ENCODE results near the gene ADGRG2. TPM values are rescaled to one million over a fixed set of nuclear protein-coding genes. Genes with fewer than 3 reads are reported as not detected.

ADGRG2 gene
- total and polyA plus RNA-seq, 2 of the 13 experiments (the other 11 are each of a cell fraction or from before 2014, with no cell fraction given): not detected

DNA sequence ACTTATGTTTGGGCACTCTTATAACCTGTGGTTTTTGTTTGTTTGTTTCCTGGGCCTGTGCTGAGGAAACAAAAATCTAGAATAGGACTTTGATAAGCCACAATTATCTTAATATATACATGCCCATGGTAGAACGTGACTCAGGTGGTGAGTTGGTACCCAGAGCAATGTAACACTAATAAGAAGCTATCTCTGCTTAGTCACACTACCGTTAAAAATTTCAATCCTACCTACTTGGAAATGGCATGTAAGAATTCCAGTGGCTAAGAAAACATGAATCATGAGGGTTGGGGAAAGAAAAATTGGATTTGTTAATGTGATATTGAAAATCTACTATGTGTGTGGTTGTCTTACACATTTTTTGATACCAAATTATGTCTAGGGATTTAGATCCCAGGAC is 30.5 kb upstream of the ADGRG2 start:
- no peak for DNase-seq (ENCODE audit: low spot score)
- no TSS peak for BruUV-seq (replicated peaks)
- ChIA-PET CTCF (ENCODE audit: low intra/inter-chr PET ratio, low total read pairs) (no interaction called here), POLR2A (no interaction called here)
- no peaks in the 10 kb centered on the region for H3K9me3 ChIP-seq (ENCODE audit: low read length)
- H3K27ac ChIP-seq (ENCODE audit: extremely low read length, insufficient read depth, low read length): no peak overlapping the region
- H3K9ac ChIP-seq (ENCODE audit: insufficient read depth, low read depth, low read length): no peak overlapping the region
- H3K4me1 ChIP-seq (ENCODE audit: insufficient read depth, low read length): no peaks in the 10 kb centered on the region
- no peak for TF ChIP-seq ZNF747 (CRISPR knock-in tag; IDR thresholded peaks at IDR 0.05; ENCODE audit: borderline replicate concordance)
- 0% methylated on average over 2 of the region's 2 CpGs for WGBS (ENCODE audit: low lambda C conversion rate)
- H3K4me3 ChIP-seq (replicated peaks in 1 of 3; ENCODE audit: insufficient read depth in 1 of 3, low read depth in 2 of 3, low read length in 3 of 3): no peak overlapping the region
- H3K36me3 ChIP-seq (replicated peaks in 1 of 2; ENCODE audit: control insufficient read depth in 1 of 2, insufficient read depth in 2 of 2, low read length in 2 of 2): no peaks in the 10 kb centered on the region
- no peak for ATAC-seq
- H2AFZ ChIP-seq (ENCODE audit: low read length): no peak overlapping the region
- intact Hi-C loops (cut with micrococcal nuclease; ENCODE audit: unreplicated experiment) (no loop called here), in situ Hi-C loops (cut with HindIII; ENCODE audit: extremely low pct_ligation_motif_present, low pct_unique_long_range_greater_than_20kb) (no loop called here)
- H3K4me2 ChIP-seq (ENCODE audit: low read depth, low read length): no peak overlapping the region
- H3K27me3 ChIP-seq (ENCODE audit: control insufficient read depth in 1 of 2, insufficient read depth in 2 of 2, low read length in 2 of 2): no peaks in the 10 kb centered on the region
- H3K79me2 ChIP-seq (ENCODE audit: insufficient read depth, low read length): no peaks in the 10 kb centered on the region
- FAIRE-seq: no peak
- no peaks in the 10 kb centered on the region for H4K20me1 ChIP-seq (ENCODE audit: insufficient read depth, low read length)

DNA sequence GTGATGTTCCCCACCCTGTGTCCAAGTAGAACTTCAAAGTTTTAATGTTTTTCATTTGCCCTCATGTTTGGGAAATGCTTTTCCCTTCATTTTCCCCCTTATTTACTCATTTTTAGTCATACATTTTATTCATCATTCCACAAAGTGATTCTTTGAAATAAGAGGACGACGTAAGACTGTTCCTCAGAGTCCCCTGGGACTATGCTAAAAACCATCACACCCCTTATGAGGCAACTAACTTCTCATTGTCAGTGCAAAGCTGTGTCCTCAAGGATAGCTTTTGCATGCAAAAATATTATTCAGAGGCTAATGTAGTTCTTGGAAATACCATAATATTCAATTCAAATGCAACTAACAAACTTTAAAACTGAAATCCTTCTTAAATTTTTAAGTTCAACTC is 14.8 kb upstream of the ADGRG2 start:
- ATAC-seq: no peak
- ChIA-PET CTCF (ENCODE audit: low intra/inter-chr PET ratio, low total read pairs) (no interaction called here), POLR2A (no interaction called here)
- DNase-seq (ENCODE audit: low spot score): no peak
- 93% methylated on average over 2 of the region's 2 CpGs for WGBS (ENCODE audit: low lambda C conversion rate)
- in situ Hi-C loops (cut with HindIII; ENCODE audit: extremely low pct_ligation_motif_present, low pct_unique_long_range_greater_than_20kb): no loop called here
- TF ChIP-seq KAT7 (CRISPR knock-in tag; IDR thresholded peaks at IDR 0.05; ENCODE audit: borderline replicate concordance) (no peak), ZIK1 (CRISPR knock-in tag; IDR thresholded peaks at IDR 0.05; ENCODE audit: borderline replicate concordance, low read depth) (no peak), KDM4B (CRISPR knock-in tag; IDR thresholded peaks at IDR 0.05) (no peak), MTA1 (CRISPR knock-in tag; IDR thresholded peaks at IDR 0.05; ENCODE audit: borderline replicate concordance) (no peak), U2AF2 (IDR thresholded peaks at IDR 0.05; ENCODE audit: low read depth, low read length) (no peak), SRSF1 (optimal IDR thresholded peaks at IDR 0.05; ENCODE audit: low read depth, low read length) (no peak), ZZZ3 (CRISPR knock-in tag; IDR thresholded peaks at IDR 0.05; ENCODE audit: borderline replicate concordance) (no peak)
- TF ChIP-seq, protein P1, sequence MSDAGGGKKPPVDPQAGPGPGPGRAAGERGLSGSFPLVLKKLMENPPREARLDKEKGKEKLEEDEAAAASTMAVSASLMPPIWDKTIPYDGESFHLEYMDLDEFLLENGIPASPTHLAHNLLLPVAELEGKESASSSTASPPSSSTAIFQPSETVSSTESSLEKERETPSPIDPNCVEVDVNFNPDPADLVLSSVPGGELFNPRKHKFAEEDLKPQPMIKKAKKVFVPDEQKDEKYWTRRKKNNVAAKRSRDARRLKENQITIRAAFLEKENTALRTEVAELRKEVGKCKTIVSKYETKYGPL (CRISPR knock-in tag; IDR thresholded peaks at IDR 0.05): no peak
- no peaks in the 10 kb centered on the region for H3K27me3 ChIP-seq (ENCODE audit: control insufficient read depth in 1 of 2, insufficient read depth in 2 of 2, low read length in 2 of 2)
- H3K9me3 ChIP-seq (ENCODE audit: low read length): no peaks in the 10 kb centered on the region
- H3K27ac ChIP-seq (ENCODE audit: extremely low read length, insufficient read depth, low read length): no peak overlapping the region
- no peak for FAIRE-seq
- BruUV-seq (replicated peaks): no TSS peak
- H2AFZ ChIP-seq (ENCODE audit: low read length): no peak overlapping the region
- H3K4me2 ChIP-seq (ENCODE audit: low read depth, low read length): no peak overlapping the region
- H3K9ac ChIP-seq (ENCODE audit: insufficient read depth, low read depth, low read length): no peak overlapping the region
- H3K4me1 ChIP-seq (ENCODE audit: insufficient read depth, low read length): no peaks in the 10 kb centered on the region
- no peaks in the 10 kb centered on the region for H4K20me1 ChIP-seq (ENCODE audit: insufficient read depth, low read length)
- no peak overlapping the region for H3K4me3 ChIP-seq (replicated peaks in 1 of 3; ENCODE audit: insufficient read depth in 1 of 3, low read depth in 2 of 3, low read length in 3 of 3)
- intact Hi-C loops (cut with micrococcal nuclease; ENCODE audit: unreplicated experiment): no loop called here
- H3K79me2 ChIP-seq (ENCODE audit: insufficient read depth, low read length): no peaks in the 10 kb centered on the region
- H3K36me3 ChIP-seq (replicated peaks in 1 of 2; ENCODE audit: control insufficient read depth in 1 of 2, insufficient read depth in 2 of 2, low read length in 2 of 2): no peaks in the 10 kb centered on the region

Data from HepG2 (cell line).